Measurements from ENCODE around the gene BIRC5.

Gene BIRC5

GRCh38 chr17:78184868-78185267 lies 29.2 kb upstream of the BIRC5 start:
- DNase-seq, result no peak

GRCh38 chr17:78185981-78186691 lies 27.9 kb upstream of the BIRC5 start:
- DNase-seq, result no peak

- peak; percentile 84 for DNase-seq
Observed at GRCh38 chr17:78186692-78187595, 27.1 kb upstream of the BIRC5 start, which contains the start of the genes AFMID and TK1. AFMID (plus strand) TSS chr17:78187362; CDS start chr17:78187371, 9 bp downstream. TK1 (minus strand) TSS chr17:78187052; CDS start chr17:78186994, 58 bp downstream.

- DNase-seq, result no peak
Observed at GRCh38 chr17:78196716-78197115, 17.3 kb upstream of the BIRC5 start.

- no peak for DNase-seq
Observed at GRCh38 chr17:78197147-78197832, 16.8 kb upstream of the BIRC5 start.

- no peak for DNase-seq
Observed at GRCh38 chr17:78200451-78200850, 13.6 kb upstream of the BIRC5 start.

GRCh38 chr17:78202666-78203065 lies 11.4 kb upstream of the BIRC5 start:
- no peak for DNase-seq

- DNase-seq, result no peak
Observed at GRCh38 chr17:78204387-78205123, 9.5 kb upstream of the BIRC5 start.

- DNase-seq, result no peak
Observed at GRCh38 chr17:78205124-78205775, 8.8 kb upstream of the BIRC5 start.

GRCh38 chr17:78206298-78206697 lies 7.8 kb upstream of the BIRC5 start:
- DNase-seq, result no peak

GRCh38 chr17:78208486-78208885 lies 5.6 kb upstream of the BIRC5 start:
- no peak for DNase-seq

GRCh38 chr17:78210111-78210510 lies 3.9 kb upstream of the BIRC5 start:
- no peak for DNase-seq

- no peak for DNase-seq
Observed at GRCh38 chr17:78211032-78211431, 3.0 kb upstream of the BIRC5 start.

GRCh38 chr17:78214706-78215061 lies 631 bp downstream of the BIRC5 start:
- no peak for DNase-seq

GRCh38 chr17:78219396-78220150 lies 5.5 kb downstream of the BIRC5 start:
- no peak for DNase-seq

GRCh38 chr17:78223061-78223460 lies 9.0 kb downstream of the BIRC5 start:
- DNase-seq, result no peak

- DNase-seq, result no peak
Observed at GRCh38 chr17:78223765-78224164, 9.7 kb downstream of the BIRC5 start.

- DNase-seq, result no peak
Observed at GRCh38 chr17:78224231-78225087, 10.4 kb downstream of the BIRC5 start.

- DNase-seq, result no peak
Observed at GRCh38 chr17:78225088-78225865, 11.2 kb downstream of the BIRC5 start.

Data from 8988T (cell line).